ENCODE results near the gene PCDH9.

Gene PCDH9

DNA sequence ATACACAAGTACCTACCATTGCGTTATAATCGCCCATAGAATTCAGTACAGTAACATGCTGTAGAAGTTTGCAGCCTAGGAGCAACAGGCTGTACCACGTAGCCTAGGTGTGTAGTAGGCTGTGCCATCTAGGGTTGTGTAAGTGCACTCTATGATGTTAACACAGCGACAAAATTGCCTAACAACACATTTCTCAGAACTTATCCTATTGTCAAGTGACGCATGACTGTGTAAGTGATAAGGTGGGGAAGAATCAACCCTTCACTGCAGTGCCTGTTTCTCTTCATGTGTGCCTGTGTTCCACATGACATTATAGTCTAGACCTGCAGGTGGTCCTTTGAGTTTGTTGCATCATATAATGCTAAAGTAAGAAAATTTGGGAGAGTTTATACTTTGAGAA is 94.0 kb downstream of the PCDH9 start:
- TF ChIP-seq TAF1 (IDR thresholded peaks at IDR 0.05; ENCODE audit: borderline replicate concordance, low read depth, low read length) (no peak), POLR2A (IDR thresholded peaks at IDR 0.05; ENCODE audit: low read depth, low read length) (no peak), POLR2AphosphoS5 (IDR thresholded peaks at IDR 0.05; ENCODE audit: low read depth, low read length) (no peak)
- no peak for DNase-seq (ENCODE audit: insufficient read length)
- FAIRE-seq, result no peak

DNA sequence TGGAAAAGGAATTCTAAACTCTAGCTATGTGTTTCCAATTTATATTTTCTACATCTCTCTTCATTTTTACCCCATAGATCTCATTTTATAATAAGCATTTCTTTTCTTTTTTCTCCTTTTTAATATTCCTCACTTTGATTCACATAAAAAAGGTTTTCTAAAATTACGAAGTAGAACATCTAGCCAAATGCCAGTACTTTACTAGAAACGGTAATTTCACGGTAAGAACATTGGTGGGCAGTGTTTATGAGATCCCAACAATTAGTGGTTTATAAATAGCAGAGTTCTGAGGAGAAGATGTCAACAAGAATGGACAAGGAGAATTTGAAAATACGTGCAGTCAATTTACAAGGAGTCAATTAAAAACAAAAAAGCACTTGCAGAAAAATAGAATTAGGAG is 94.8 kb downstream of the PCDH9 start:
- no peak for FAIRE-seq
- no peak for DNase-seq (ENCODE audit: insufficient read length)
- TF ChIP-seq TAF1 (IDR thresholded peaks at IDR 0.05; ENCODE audit: borderline replicate concordance, low read depth, low read length), result no peak
- no peak for TF ChIP-seq POLR2A (IDR thresholded peaks at IDR 0.05; ENCODE audit: low read depth, low read length)
- TF ChIP-seq POLR2AphosphoS5 (IDR thresholded peaks at IDR 0.05; ENCODE audit: low read depth, low read length), result no peak

DNA sequence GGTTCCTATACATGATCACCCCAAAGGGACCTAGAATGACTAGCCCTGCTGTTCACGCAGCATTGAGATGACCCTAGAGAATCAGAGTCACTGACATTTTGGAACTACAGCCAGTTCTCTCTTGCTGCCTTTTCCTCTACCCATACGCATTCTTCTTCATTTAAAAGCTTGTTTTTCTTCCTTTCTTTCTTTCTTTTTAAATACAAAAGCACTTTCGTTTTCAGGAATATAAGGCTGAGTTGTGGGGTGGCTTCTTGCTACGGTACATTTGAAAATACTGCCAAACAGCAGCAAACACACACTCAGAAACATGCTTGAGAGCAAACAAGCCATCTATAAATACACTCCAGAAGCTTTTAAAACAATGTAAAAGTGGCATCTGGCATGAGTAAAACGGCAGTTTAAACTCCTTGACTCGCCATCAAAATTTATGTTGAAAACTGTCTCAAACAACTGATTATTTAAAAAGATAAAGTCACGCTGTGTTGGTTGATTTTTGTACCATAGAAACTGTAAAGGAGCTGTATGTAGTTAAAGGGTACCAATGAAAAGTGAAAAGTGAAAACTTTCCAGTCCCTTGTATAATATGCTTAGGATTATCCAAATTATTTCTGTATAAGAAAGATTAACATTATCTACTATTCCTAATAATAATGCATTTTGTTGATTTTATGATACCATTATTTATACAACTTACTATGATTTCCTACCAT is 95.6 kb downstream of the PCDH9 start:
- no peak for FAIRE-seq
- no peak for DNase-seq (ENCODE audit: insufficient read length)
- TF ChIP-seq POLR2AphosphoS5 (IDR thresholded peaks at IDR 0.05; ENCODE audit: low read depth, low read length), result no peak
- no peak for TF ChIP-seq POLR2A (IDR thresholded peaks at IDR 0.05; ENCODE audit: low read depth, low read length)
- TF ChIP-seq TAF1 (IDR thresholded peaks at IDR 0.05; ENCODE audit: borderline replicate concordance, low read depth, low read length), result no peak

DNA sequence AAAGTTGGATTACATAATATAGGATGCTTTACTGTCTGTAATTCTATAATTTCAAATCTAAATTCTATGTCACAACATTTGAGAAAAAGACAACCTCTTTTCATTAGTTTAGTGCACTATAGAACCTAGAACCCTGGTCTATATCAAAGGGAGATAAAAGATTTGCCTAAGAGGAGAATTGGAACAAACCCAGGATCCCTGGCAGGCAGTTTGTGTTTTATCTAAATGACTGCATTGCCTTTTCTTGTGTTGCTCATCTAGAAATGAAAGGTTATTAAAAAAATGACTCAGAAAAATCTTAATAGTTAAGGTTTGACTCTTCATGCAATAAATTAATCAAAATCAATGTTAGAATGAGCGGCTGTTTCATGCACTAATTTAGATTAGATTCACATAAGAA is 96.7 kb downstream of the PCDH9 start:
- no peak for FAIRE-seq
- no peak for TF ChIP-seq POLR2A (IDR thresholded peaks at IDR 0.05; ENCODE audit: low read depth, low read length)
- TF ChIP-seq POLR2AphosphoS5 (IDR thresholded peaks at IDR 0.05; ENCODE audit: low read depth, low read length), result no peak
- no peak for TF ChIP-seq TAF1 (IDR thresholded peaks at IDR 0.05; ENCODE audit: borderline replicate concordance, low read depth, low read length)
- DNase-seq (ENCODE audit: insufficient read length), result no peak

DNA sequence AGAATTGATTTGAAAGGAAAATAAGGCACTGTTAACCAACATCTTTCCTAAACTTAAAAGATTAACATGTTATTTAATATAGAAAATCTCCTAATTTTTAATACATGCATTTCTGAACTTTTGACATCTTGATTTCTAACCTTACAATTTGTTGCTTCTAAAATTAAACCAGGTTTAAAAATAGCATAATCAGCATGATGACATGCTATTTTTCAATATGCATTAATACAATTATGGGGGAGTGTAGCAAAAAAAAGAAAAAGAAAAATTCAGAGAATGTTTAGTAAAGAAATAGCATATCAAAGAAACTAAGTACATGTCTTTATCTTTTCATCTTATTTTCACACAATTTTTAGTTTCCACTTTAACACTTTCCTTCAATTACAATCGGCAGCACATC is 98.7 kb downstream of the PCDH9 start:
- FAIRE-seq, result no peak

DNA sequence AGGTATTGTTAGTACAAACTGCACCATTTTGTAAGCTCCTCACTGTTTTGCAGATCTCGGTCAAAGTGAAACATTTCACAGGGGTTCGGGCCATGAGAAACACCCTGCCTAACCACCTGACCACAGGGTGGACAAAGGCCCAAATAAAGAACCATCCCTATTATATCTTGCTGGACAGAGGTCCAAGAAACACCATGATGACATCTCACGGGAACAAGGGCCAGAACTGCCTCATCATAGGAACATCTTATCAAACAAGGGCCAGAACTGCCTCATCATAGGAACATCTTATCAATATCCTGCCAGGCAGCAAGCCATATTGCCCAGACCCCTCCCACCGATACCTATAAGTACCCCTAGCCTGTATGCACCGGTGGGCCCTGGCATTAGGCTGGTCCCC is 99.7 kb downstream of the PCDH9 start:
- FAIRE-seq (no peak), DNase-seq (ENCODE audit: insufficient read length) (no peak)
- TF ChIP-seq POLR2AphosphoS5 (IDR thresholded peaks at IDR 0.05; ENCODE audit: low read depth, low read length) (no peak), TAF1 (IDR thresholded peaks at IDR 0.05; ENCODE audit: borderline replicate concordance, low read depth, low read length) (no peak), POLR2A (IDR thresholded peaks at IDR 0.05; ENCODE audit: low read depth, low read length) (no peak)

More for the DNA sequence above, 98.7 kb downstream of the PCDH9 start:
- TF ChIP-seq TAF1 (IDR thresholded peaks at IDR 0.05; ENCODE audit: borderline replicate concordance, low read depth, low read length), result no peak
- no peak for TF ChIP-seq POLR2AphosphoS5 (IDR thresholded peaks at IDR 0.05; ENCODE audit: low read depth, low read length)
- no peak for TF ChIP-seq POLR2A (IDR thresholded peaks at IDR 0.05; ENCODE audit: low read depth, low read length)
- DNase-seq (ENCODE audit: insufficient read length), result no peak

DNA sequence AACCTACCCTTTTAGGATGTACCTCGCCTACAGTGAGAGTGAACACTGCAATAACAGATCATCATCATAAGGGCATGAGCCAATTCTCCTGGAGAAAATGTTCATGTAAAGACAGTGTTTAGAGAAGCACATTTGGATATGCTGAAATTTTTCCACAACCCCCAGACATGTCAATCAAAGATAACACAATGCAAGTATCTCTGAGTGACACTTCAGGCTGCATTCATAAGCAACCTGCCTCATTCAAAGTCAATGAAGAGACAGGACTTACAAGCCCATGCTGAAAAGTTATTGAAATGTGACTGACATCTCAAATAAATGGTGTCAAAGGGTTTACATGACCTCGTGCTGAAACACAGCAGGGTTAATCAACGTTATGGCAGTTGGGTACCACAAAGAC is 102.0 kb downstream of the PCDH9 start:
- FAIRE-seq (no peak), DNase-seq (ENCODE audit: insufficient read length) (no peak)
- TF ChIP-seq TAF1 (IDR thresholded peaks at IDR 0.05; ENCODE audit: borderline replicate concordance, low read depth, low read length) (no peak), POLR2AphosphoS5 (IDR thresholded peaks at IDR 0.05; ENCODE audit: low read depth, low read length) (no peak), POLR2A (IDR thresholded peaks at IDR 0.05; ENCODE audit: low read depth, low read length) (no peak)

DNA sequence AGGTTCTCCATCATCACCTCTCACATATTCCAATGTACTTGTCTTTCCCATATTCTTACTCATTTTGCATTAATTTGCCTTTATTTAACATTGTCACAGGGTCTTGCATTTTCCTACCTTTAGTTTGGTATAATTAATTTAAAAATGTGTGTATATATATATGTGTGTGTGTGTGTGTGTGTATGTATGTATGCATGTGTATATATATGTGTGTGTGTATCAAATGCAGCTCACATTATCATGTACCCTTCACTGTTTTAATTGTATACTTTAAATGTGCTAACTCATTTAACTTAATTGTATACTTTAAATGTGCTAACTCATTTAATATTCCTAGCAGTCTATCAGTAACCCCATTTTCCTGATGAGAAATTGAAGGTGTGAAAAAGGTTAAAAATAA is 104.5 kb downstream of the PCDH9 start:
- no peak for FAIRE-seq
- DNase-seq (ENCODE audit: insufficient read length), result no peak
- TF ChIP-seq POLR2A (IDR thresholded peaks at IDR 0.05; ENCODE audit: low read depth, low read length), result no peak
- no peak for TF ChIP-seq TAF1 (IDR thresholded peaks at IDR 0.05; ENCODE audit: borderline replicate concordance, low read depth, low read length)
- TF ChIP-seq POLR2AphosphoS5 (IDR thresholded peaks at IDR 0.05; ENCODE audit: low read depth, low read length), result no peak

DNA sequence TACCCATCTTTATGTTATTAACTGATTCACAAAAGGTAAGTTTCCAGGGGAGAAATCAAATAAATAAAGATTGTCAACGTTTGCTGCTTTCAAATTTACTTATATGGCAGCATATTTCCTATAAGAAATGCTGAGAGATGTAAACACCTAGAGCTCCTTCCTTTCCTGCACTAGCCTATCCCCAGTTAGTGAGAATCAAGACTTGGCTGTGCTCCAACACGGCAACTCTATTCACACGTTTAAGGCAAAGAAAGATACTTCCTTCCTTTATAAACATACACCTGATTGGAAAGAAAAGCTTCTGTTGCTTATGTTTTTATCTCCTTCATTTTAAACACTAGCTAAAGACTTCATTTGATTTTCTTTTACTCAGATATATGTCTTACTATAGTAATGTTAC is 107.0 kb downstream of the PCDH9 start:
- FAIRE-seq, result no peak
- DNase-seq (ENCODE audit: insufficient read length), result no peak
- TF ChIP-seq TAF1 (IDR thresholded peaks at IDR 0.05; ENCODE audit: borderline replicate concordance, low read depth, low read length) (no peak), POLR2A (IDR thresholded peaks at IDR 0.05; ENCODE audit: low read depth, low read length) (no peak), POLR2AphosphoS5 (IDR thresholded peaks at IDR 0.05; ENCODE audit: low read depth, low read length) (no peak)

DNA sequence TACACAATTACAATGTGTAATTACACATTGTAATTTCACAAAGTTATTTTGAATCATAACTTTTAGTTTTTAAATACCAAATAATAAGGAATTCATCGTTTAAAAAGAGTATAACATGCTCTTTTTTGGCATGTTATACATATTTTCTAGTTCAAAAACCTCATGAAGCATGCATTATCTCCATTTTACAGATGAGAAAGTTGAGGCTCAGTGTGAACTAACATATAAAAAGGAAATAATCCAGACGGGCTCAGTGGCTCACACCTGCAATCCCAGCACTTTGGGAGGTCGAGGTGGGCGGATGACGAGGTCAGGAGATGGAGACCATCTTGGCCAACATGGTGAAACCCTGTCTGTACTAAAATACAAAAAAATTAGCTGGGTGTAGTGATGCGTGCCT is 107.9 kb downstream of the PCDH9 start:
- no peak for FAIRE-seq
- DNase-seq (ENCODE audit: insufficient read length), result no peak
- TF ChIP-seq TAF1 (IDR thresholded peaks at IDR 0.05; ENCODE audit: borderline replicate concordance, low read depth, low read length) (no peak), POLR2A (IDR thresholded peaks at IDR 0.05; ENCODE audit: low read depth, low read length) (no peak), POLR2AphosphoS5 (IDR thresholded peaks at IDR 0.05; ENCODE audit: low read depth, low read length) (no peak)

DNA sequence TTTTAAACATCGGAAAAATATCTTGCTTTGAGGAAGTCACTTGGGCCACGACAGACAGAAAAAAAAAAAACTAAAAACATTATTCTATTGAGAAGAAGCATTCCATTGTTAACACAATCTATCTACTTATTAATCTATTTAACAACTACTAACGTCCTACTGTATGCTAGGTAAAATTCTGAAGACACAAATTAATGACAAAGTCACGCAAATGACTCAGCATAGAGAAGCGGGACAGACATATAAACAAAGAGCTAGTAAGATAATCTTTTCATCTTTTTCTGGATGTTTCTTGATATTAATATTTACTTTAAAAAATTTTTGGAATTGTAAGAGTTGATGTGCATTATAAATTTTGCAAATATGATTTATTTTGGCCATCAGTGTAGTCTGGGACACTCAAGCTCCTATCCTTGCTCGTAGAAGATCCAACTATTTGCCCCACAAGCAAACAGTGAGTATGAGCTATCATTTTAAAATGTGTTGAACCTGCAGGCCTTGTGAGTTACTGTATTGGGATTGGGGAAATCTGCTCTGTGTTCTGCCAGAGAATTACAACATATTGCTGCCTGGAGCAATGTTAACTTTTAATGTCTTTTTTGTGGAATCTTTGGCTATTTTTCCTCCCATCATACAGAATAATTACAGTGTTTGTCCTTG is 109.1 kb downstream of the PCDH9 start:
- DNase-seq (ENCODE audit: insufficient read length) (no peak), FAIRE-seq (no peak)
- TF ChIP-seq POLR2AphosphoS5 (IDR thresholded peaks at IDR 0.05; ENCODE audit: low read depth, low read length), result no peak
- no peak for TF ChIP-seq TAF1 (IDR thresholded peaks at IDR 0.05; ENCODE audit: borderline replicate concordance, low read depth, low read length)
- no peak for TF ChIP-seq POLR2A (IDR thresholded peaks at IDR 0.05; ENCODE audit: low read depth, low read length)

DNA sequence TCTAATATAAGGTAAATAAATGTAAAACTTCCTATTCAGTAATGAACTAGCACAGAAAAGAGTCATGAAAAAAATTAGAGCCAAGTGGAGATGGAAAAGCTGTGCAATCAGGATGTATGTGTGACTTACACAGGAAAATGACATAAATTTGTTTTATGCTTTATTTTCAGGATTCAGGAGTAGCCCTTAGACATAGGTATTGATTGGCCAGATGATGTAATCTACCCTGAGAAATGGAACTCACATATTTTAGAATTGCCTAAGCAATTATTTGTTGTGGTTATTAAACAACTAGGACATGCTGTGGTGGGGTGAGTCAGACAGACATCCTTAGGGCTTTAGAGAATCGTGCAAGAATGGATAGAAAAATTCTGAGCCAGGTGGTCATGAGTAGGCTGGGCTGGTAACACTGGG is 110.6 kb downstream of the PCDH9 start:
- no peak for FAIRE-seq
- DNase-seq (ENCODE audit: insufficient read length), result no peak
- no peak for TF ChIP-seq POLR2AphosphoS5 (IDR thresholded peaks at IDR 0.05; ENCODE audit: low read depth, low read length)
- no peak for TF ChIP-seq TAF1 (IDR thresholded peaks at IDR 0.05; ENCODE audit: borderline replicate concordance, low read depth, low read length)
- no peak for TF ChIP-seq POLR2A (IDR thresholded peaks at IDR 0.05; ENCODE audit: low read depth, low read length)
